HepG2 (cell line): ENCODE measurements around the gene EPDR1. TPM values are rescaled to one million over a fixed set of nuclear protein-coding genes. Genes with fewer than 3 reads are reported as not detected.

Source experiments
- ATAC-seq: fragments of 200-7000 bp; cut with Tn5 transposase; 3 replicates; pipeline ENCODE4 v1.9.1; 2020; ENCODE audit warnings: mild to moderate bottlenecking, moderate library complexity
- BruUV-seq: library from RNA; stranded (reverse); fragments of 400-500 nt; replicated peaks from 2 replicates; lab custom pipeline; 2021; lab: Mats Ljungman, UMichigan
- CTCF ChIA-PET: fragments of 300-600 bp; formaldehyde crosslinking; extraction: SDS; loops from one replicate; lab custom pipeline; 2021; ENCODE audit warnings: low total read pairs, inconsistent platforms, low intra/inter-chr PET ratio; lab: Yijun Ruan, JAX
- POLR2A ChIA-PET: fragments of 350-600 bp; sonication (Branson Sonifier 250); formaldehyde crosslinking; loops from one replicate; lab custom pipeline; 2020; ENCODE audit warnings: antibody characterized with exemption, inconsistent platforms; lab: Yijun Ruan, JAX
- DNase-seq: peaks from one replicate; pipeline ENCODE4 v3.0.0-alpha.2; 2015; ENCODE audit warnings: low spot score
- FAIRE-seq: peaks from 3 replicates; lab custom pipeline; 2011; peaks lifted over from hg19 to GRCh38; lab: Jason Lieb, UNC
- H2AFZ ChIP-seq: one replicate; pipeline ENCODE4 v1.6.1; 2011; ENCODE audit warnings: low read length, inconsistent platforms
- H3K27ac ChIP-seq: fragments of 300-600 bp; 3 replicates; pipeline ENCODE4 v1.8.0; 2011; ENCODE audit warnings: mixed run types, mild to moderate bottlenecking, mixed read lengths, low read length, inconsistent platforms; ENCODE audit not compliant: insufficient read depth; ENCODE audit errors: extremely low read length
- H3K27me3 ChIP-seq, 2 experiments: fragments of 200-600 bp in 1 of 2; 2 replicates in 1 of 2; 3 replicates in 1 of 2; pipeline versions ENCODE4 v1.6.0 to v1.8.0; 2011; ENCODE audit warnings: low read length in 2 of 2, mild to moderate bottlenecking in 2 of 2, moderate library complexity in 2 of 2, inconsistent platforms in 1 of 2; ENCODE audit not compliant: insufficient read depth in 2 of 2, control insufficient read depth in 1 of 2
- H3K36me3 ChIP-seq, 2 experiments: fragments of 200-600 bp in 1 of 2; replicated peaks in 1 of 2; 2 replicates in 1 of 2; 3 replicates in 1 of 2; pipeline versions ENCODE4 v1.5.1 to v1.8.0; 2011; ENCODE audit warnings: low read length in 2 of 2, inconsistent platforms in 1 of 2; ENCODE audit not compliant: insufficient read depth in 2 of 2, control insufficient read depth in 1 of 2
- H3K4me1 ChIP-seq: 2 replicates; pipeline ENCODE4 v1.5.1; 2012; ENCODE audit warnings: low read length, inconsistent platforms; ENCODE audit not compliant: insufficient read depth
- H3K4me2 ChIP-seq: 2 replicates; pipeline ENCODE4 v1.6.0; 2011; ENCODE audit warnings: low read depth, low read length, inconsistent platforms
- H3K4me3 ChIP-seq, 3 experiments: fragments of 200-600 bp in 1 of 3; sonication (generic), shearing (Covaris generic) in 1 of 3; replicated peaks in 1 of 3; 2 replicates each; pipeline ENCODE4 v1.5.1; 2011 to 2016; ENCODE audit warnings: low read length in 3 of 3, inconsistent platforms in 2 of 3, low read depth in 2 of 3, mild to moderate bottlenecking in 2 of 3, control low read depth in 1 of 3, mixed read lengths in 1 of 3; ENCODE audit not compliant: insufficient read depth in 1 of 3
- H3K79me2 ChIP-seq: one replicate; pipeline ENCODE4 v1.6.1; 2011; ENCODE audit warnings: low read length, inconsistent platforms; ENCODE audit not compliant: insufficient read depth
- H3K9ac ChIP-seq: 2 replicates; pipeline ENCODE4 v1.6.0; 2011; ENCODE audit warnings: mild to moderate bottlenecking, low read depth, low read length, inconsistent platforms; ENCODE audit not compliant: insufficient read depth
- H3K9me3 ChIP-seq: 2 replicates; pipeline ENCODE4 v1.5.1; 2012; ENCODE audit warnings: mild to moderate bottlenecking, low read length
- H4K20me1 ChIP-seq: 2 replicates; pipeline ENCODE4 v1.6.0; 2011; ENCODE audit warnings: inconsistent platforms, mild to moderate bottlenecking, low read length, moderate library complexity; ENCODE audit not compliant: insufficient read depth
- BHLHE40 ChIP-seq: IDR thresholded peaks from 2 replicates; pipeline ENCODE4 v1.6.1; 2011; ENCODE audit warnings: low read length, improper control_type of control experiment
- KMT2B ChIP-seq: IDR thresholded peaks from 2 replicates; pipeline ENCODE4 v1.6.1; 2016; ENCODE audit warnings: missing genetic modification reagents, missing compliant biosample characterization
- LBX2 ChIP-seq: sonication (generic); formaldehyde crosslinking; IDR thresholded peaks from 2 replicates; pipeline ENCODE4 v1.5.0; 2020; ENCODE audit warnings: missing genetic modification reagents, mild to moderate bottlenecking, borderline replicate concordance
- NR3C1 ChIP-seq: sonication (generic); formaldehyde crosslinking; IDR thresholded peaks from 2 replicates; pipeline ENCODE4 v1.4.0; 2020; ENCODE audit warnings: missing genetic modification reagents
- PCBP1 ChIP-seq: fragments of 200-400 bp; formaldehyde crosslinking; IDR thresholded peaks from 2 replicates; pipeline ENCODE4 v1.6.1; 2017; ENCODE audit warnings: mild to moderate bottlenecking, low read depth, low read length, borderline replicate concordance
- SNAI1 ChIP-seq: sonication (generic); formaldehyde crosslinking; IDR thresholded peaks from 2 replicates; pipeline ENCODE4 v1.5.0; 2020; ENCODE audit warnings: mild to moderate bottlenecking, missing genetic modification reagents, borderline replicate concordance
- SRSF9 ChIP-seq: fragments of 200-400 bp; formaldehyde crosslinking; IDR thresholded peaks from 2 replicates; pipeline ENCODE4 v1.6.1; 2018; ENCODE audit warnings: borderline replicate concordance, mild to moderate bottlenecking, low read depth, low read length; ENCODE audit not compliant: insufficient read depth, poor library complexity, severe bottlenecking
- ZNF432 ChIP-seq: sonication (generic); formaldehyde crosslinking; IDR thresholded peaks from 2 replicates; pipeline ENCODE4 v1.5.0; 2020; ENCODE audit warnings: missing genetic modification reagents, mild to moderate bottlenecking, borderline replicate concordance
- ZNF607 ChIP-seq: sonication (generic); formaldehyde crosslinking; IDR thresholded peaks from 2 replicates; pipeline ENCODE4 v1.5.1; 2020; ENCODE audit warnings: missing genetic modification reagents, mild to moderate bottlenecking, borderline replicate concordance
- ZNF709 ChIP-seq: sonication (generic); formaldehyde crosslinking; IDR thresholded peaks from 2 replicates; pipeline ENCODE4 v1.5.0; 2020; ENCODE audit warnings: mild to moderate bottlenecking, missing genetic modification reagents
- WGBS: methylation state at CpG from one replicate; pipeline ENCODE4 v1.1.6; 2017; ENCODE audit warnings: low lambda C conversion rate; 5-methylcytosine and 5-hydroxymethylcytosine counted together
- in situ Hi-C: cut with HindIII; loops from 2 replicates; pipeline ENCODE4 v1.10.0; 2017; ENCODE audit warnings: low pct_unique_long_range_greater_than_20kb; ENCODE audit not compliant: extremely low pct_ligation_motif_present
- intact Hi-C: fragments of 100-400 bp; cut with micrococcal nuclease; formaldehyde crosslinking; loops from one replicate; pipeline ENCODE4 v1.10.0; 2022; ENCODE audit not compliant: unreplicated experiment
- polyA plus RNA-seq, 8 experiments: library from polyadenylated mRNA; depleted of rRNA in 3 of 8; stranded (reverse) in 7 of 8; unstranded in 1 of 8; fragments of >200 nt; fragmentation: Illumina TruSeq in 4 of 8; extraction: Trizol in 4 of 8; gene quantifications; 2 replicates each; pipeline versions ENCODE4 v1.2.1 to v1.2.3, GENCODE V29; 2011 to 2016; ENCODE audit warnings: low read depth in 4 of 8, missing spikeins in 1 of 8, mixed read lengths in 1 of 8; ENCODE audit not compliant: insufficient read depth in 1 of 8
- total RNA-seq, 5 experiments: library from RNA; depleted of rRNA; stranded (reverse); fragments of >200 nt; fragmentation: Illumina TruSeq; extraction: Trizol; gene quantifications; 2 replicates each; pipeline ENCODE4 v1.2.3, GENCODE V29; 2016; ENCODE audit warnings: low read depth in 1 of 5
- TF ChIP-seq, protein P1 (sequence below): IDR thresholded peaks from 2 replicates; pipeline ENCODE4 v1.6.1; 2018; ENCODE audit warnings: missing genetic modification reagents

The EPDR1 gene
- total and polyA plus RNA-seq, 2 of the 13 experiments (the other 11 are each of a cell fraction or from before 2014, with no cell fraction given), result 38.3 to 50.2 TPM

- intact Hi-C loops, result no loop called here
- WGBS, result 95% methylated on average over 9 of the region's 9 CpGs
- Histone ChIP-seq H3K27me3 (no peaks in the 10 kb centered on the region), H4K20me1 (no peaks in the 10 kb centered on the region), H3K4me3 (no peak overlapping the region), H3K79me2 (peaks cover 29% of the 10 kb centered on the region), H3K4me2 (no peak overlapping the region), H3K4me1 (peaks cover 9% of the 10 kb centered on the region), H3K36me3 (peaks cover 0 to 2% of the 10 kb centered on the region in 2 experiments; a peak in 1 of 5 replicates), H3K9ac (no peak overlapping the region), H2AFZ (no peak overlapping the region), H3K9me3 (no peaks in the 10 kb centered on the region), H3K27ac (no peak overlapping the region)
- TF ChIP-seq SNAI1 (CRISPR knock-in tag) (no peak), LBX2 (CRISPR knock-in tag) (no peak), ZNF607 (CRISPR knock-in tag) (no peak), KMT2B (CRISPR knock-in tag) (no peak), NR3C1 (no peak), ZNF709 (CRISPR knock-in tag) (no peak), PCBP1 (no peak), ZNF432 (CRISPR knock-in tag) (no peak), BHLHE40 (no peak), SRSF9 (no peak)
- TF ChIP-seq, protein P1, sequence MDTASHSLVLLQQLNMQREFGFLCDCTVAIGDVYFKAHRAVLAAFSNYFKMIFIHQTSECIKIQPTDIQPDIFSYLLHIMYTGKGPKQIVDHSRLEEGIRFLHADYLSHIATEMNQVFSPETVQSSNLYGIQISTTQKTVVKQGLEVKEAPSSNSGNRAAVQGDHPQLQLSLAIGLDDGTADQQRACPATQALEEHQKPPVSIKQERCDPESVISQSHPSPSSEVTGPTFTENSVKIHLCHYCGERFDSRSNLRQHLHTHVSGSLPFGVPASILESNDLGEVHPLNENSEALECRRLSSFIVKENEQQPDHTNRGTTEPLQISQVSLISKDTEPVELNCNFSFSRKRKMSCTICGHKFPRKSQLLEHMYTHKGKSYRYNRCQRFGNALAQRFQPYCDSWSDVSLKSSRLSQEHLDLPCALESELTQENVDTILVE (CRISPR knock-in tag), result no peak
- DNase-seq, result no peak
- CTCF ChIA-PET, result no interaction called here
- no TSS peak for BruUV-seq
- no peak for ATAC-seq
- in situ Hi-C loops, result no loop called here
- no peak for FAIRE-seq
- POLR2A ChIA-PET, result interaction anchor here (1.0 to 3.4 kb wide), 3 partner anchors 12 to 16 kb away, joined by 3 to 14 read pairs (median 11); partner anchors contain the start of gene EPDR1
Measured at GRCh38 chr7:37933018-37933566, 12.7 kb downstream of the EPDR1 start.
